ENCODE data around the gene CAMK2B.
A peak's percentile ranks its signal among the peaks of the same experiment; 100 is the strongest.
"Not testable (repeated sequence)": the region's sequence is repeated elsewhere in the genome, so short reads cannot be mapped to it uniquely, and the experiment has no call there.

Gene CAMK2B

GRCh38 chr7:44215531-44215930 is 109.9 kb downstream of the CAMK2B start:
- DNase-seq, result no peak

- no peak for DNase-seq
Observed at GRCh38 chr7:44213877-44214388, 111.5 kb downstream of the CAMK2B start.

- DNase-seq, result no peak
Observed at GRCh38 chr7:44213206-44213876, 112.1 kb downstream of the CAMK2B start.

GRCh38 chr7:44212581-44213184 is 112.7 kb downstream of the CAMK2B start:
- DNase-seq, result no peak

GRCh38 chr7:44212018-44212417 is 113.4 kb downstream of the CAMK2B start:
- DNase-seq, result no peak

GRCh38 chr7:44211126-44211675 is 114.2 kb downstream of the CAMK2B start:
- DNase-seq, result no peak

GRCh38 chr7:44210107-44210506 is 115.3 kb downstream of the CAMK2B start:
- no peak for DNase-seq

GRCh38 chr7:44208085-44208484 is 117.3 kb downstream of the CAMK2B start:
- no peak for DNase-seq

GRCh38 chr7:44206008-44206407 is 119.4 kb downstream of the CAMK2B start:
- DNase-seq, result no peak

- no peak for DNase-seq
Observed at GRCh38 chr7:44201813-44202212, 123.6 kb downstream of the CAMK2B start.

GRCh38 chr7:44200699-44201461 is 124.5 kb downstream of the CAMK2B start, which contains the start of gene YKT6:
Gene YKT6 (plus strand): TSS chr7:44200978. CDS start chr7:44201136, 158 bp downstream.
- DNase-seq, result peak; percentile 87

- not testable (repeated sequence) for DNase-seq
Observed at GRCh38 chr7:44200163-44200562, 125.2 kb downstream of the CAMK2B start.

- no peak for DNase-seq
Observed at GRCh38 chr7:44197474-44197873, 127.9 kb downstream of the CAMK2B start.

- DNase-seq, result no peak
Observed at GRCh38 chr7:44196450-44196872, 128.9 kb downstream of the CAMK2B start.

GRCh38 chr7:44195889-44196288 is 129.5 kb downstream of the CAMK2B start:
- DNase-seq, result no peak

- no peak for DNase-seq
Observed at GRCh38 chr7:44194562-44195145, 130.7 kb downstream of the CAMK2B start.

- no peak for DNase-seq
Observed at GRCh38 chr7:44194069-44194468, 131.3 kb downstream of the CAMK2B start.

GRCh38 chr7:44193011-44193802 is 132.2 kb downstream of the CAMK2B start:
- no peak for DNase-seq

GRCh38 chr7:44191171-44191570 is 134.2 kb downstream of the CAMK2B start:
- DNase-seq, result no peak

- no peak for DNase-seq
Observed at GRCh38 chr7:44189993-44190872, 135.2 kb downstream of the CAMK2B start.

Measured in T-helper 9 cell (primary cell).